Spleen (tissue), 7 donors: ENCODE results near the gene RIPOR3.

Experiments used
- POLR2A ChIP-seq, 3 donors: fragments of 450-650 bp; IDR thresholded peaks; one replicate each; pipeline ENCODE4 v1.5.1; 2017; ENCODE audit warnings: antibody characterized with exemption in 3 of 3, mild to moderate bottlenecking in 1 of 3
- POLR2AphosphoS5 ChIP-seq, 3 donors: sonication (generic); formaldehyde crosslinking; IDR thresholded peaks; one replicate each; pipeline ENCODE4 v1.5.1; 2017; ENCODE audit warnings: antibody characterized with exemption in 3 of 3
- TF ChIP-seq, protein P1 (sequence below), 11 experiments: fragments of 200-600 bp in 7 of 11; fragments of 450-650 bp in 4 of 11; sonication (generic) in 4 of 11; IDR thresholded peaks in 8 of 11; conservative IDR thresholded peaks in 3 of 11; 1 replicate in 7 of 11; 2 replicates in 4 of 11; pipeline versions ENCODE4 v1.4.0 to v1.8.0; 2016 to 2021; ENCODE audit warnings: antibody characterized with exemption in 11 of 11, inconsistent platforms in 4 of 11, mild to moderate bottlenecking in 1 of 11
- donor health status: DM: no; HTN: no; CAD: no; lungs with moderate emphysema.
- donor health status: DM: no; HTN: no; CAD: no.
- donor health status: DM: no; HTN: no; CAD: no.

DNA sequence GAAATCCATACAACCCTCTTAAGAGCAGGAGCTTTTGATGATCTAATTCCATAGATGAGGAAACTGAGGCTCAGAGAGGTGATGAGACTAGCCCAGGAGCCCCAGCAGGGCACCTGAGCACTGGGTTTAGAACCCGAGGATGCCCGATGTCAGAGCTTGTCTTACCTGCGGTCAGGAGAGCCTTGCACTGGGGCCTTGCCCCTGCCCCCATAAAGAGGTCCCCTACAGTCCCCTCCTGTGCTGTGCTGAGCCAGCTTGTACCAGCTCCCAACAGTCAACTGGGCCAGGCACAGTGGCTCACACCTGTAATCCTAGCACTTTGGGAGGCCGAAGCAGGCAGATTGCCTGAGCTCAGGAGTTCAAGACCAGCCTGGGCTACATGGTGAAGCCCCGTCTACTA, 58.6 kb downstream of the RIPOR3 start:
- TF ChIP-seq POLR2A (IDR thresholded peaks at IDR 0.05) (no peak), POLR2AphosphoS5 (IDR thresholded peaks at IDR 0.05) (no peak)
- TF ChIP-seq, protein P1, sequence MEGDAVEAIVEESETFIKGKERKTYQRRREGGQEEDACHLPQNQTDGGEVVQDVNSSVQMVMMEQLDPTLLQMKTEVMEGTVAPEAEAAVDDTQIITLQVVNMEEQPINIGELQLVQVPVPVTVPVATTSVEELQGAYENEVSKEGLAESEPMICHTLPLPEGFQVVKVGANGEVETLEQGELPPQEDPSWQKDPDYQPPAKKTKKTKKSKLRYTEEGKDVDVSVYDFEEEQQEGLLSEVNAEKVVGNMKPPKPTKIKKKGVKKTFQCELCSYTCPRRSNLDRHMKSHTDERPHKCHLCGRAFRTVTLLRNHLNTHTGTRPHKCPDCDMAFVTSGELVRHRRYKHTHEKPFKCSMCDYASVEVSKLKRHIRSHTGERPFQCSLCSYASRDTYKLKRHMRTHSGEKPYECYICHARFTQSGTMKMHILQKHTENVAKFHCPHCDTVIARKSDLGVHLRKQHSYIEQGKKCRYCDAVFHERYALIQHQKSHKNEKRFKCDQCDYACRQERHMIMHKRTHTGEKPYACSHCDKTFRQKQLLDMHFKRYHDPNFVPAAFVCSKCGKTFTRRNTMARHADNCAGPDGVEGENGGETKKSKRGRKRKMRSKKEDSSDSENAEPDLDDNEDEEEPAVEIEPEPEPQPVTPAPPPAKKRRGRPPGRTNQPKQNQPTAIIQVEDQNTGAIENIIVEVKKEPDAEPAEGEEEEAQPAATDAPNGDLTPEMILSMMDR (IDR thresholded peaks at IDR 0.05 in 8 of 11, conservative IDR thresholded peaks at IDR 0.05 in 3 of 11): no peak
